ENCODE results near the gene HSFX4. TPM values are rescaled to one million over a fixed set of nuclear protein-coding genes. Genes with fewer than 3 reads are reported as not detected.

Gene HSFX4
- total and polyA plus RNA-seq, 9 of the 15 experiments (the other 6 are each of a cell fraction or from before 2014, with no cell fraction given): 0.10 to 0.24 (median 0.14) TPM; not detected in 6

DNA sequence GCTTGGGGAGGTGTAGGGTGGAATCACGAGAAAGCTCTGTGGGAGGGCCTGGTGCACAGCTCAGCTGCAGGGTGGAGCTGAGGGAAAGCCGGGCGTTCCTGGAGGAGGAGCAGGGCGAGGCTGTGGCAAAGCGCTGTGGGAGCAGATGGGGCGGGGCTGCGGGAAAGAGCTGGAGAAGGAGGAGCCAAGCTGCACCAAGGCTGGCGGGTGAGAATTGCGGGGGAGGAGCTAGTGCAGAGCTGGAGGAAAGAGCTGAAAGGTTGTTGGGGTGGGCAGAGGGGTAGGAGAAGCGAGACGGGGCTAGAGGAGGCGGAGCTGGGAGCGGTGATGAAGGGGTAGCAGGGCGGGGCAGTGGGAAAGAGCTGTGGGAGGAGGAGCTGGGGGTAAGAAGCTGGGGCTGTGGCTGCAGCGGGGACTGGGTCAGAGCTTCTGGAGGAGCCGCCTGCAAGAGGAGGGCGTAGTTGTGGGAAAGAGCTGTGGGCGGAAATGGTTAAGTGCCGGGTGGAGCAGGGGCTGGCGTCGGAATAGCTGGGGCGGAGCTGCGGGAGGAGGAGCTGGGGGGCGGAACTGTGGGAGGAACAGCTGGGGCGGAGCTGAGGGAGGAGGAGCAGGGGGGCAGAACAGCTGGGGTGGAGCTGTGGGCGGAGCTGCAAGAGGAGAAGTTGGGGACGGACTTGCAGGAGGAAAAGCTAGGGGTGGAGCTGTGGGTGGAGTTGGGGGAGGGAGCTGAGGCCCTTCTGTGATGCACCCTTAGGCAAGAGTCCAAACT, 10.7 kb downstream of the HSFX4 start (continued):
- TF ChIP-seq PRDM10 (IDR thresholded peaks at IDR 0.05; ENCODE audit: partially characterized antibody) (peak; percentile 22), SP1 (CRISPR knock-in tag; IDR thresholded peaks at IDR 0.05) (peak; percentile 92), DLX4 (CRISPR knock-in tag; IDR thresholded peaks at IDR 0.05) (no peak), E2F3 (CRISPR knock-in tag; IDR thresholded peaks at IDR 0.05) (no peak), HDAC6 (IDR thresholded peaks at IDR 0.05; ENCODE audit: low read depth, low read length) (no peak), XRCC4 (IDR thresholded peaks at IDR 0.05; ENCODE audit: extremely low read depth, insufficient read depth, insufficient read length) (no peak), ARNT (IDR thresholded peaks at IDR 0.05) (0 out of 4 replicates have a peak, but pooled peaks of 1 of the 2 experiments have one; percentile 33), YBX1 (IDR thresholded peaks at IDR 0.05) (no peak), NFE2 (IDR thresholded peaks at IDR 0.05; ENCODE audit: low read depth) (no peak), ZNF707 (CRISPR knock-in tag; conservative IDR thresholded peaks at IDR 0.05) (no peak), ZNF311 (CRISPR knock-in tag; IDR thresholded peaks at IDR 0.05) (no peak), ZNF239 (CRISPR knock-in tag; IDR thresholded peaks at IDR 0.05) (no peak), CHD1 (IDR thresholded peaks at IDR 0.05; ENCODE audit: low read length) (peak; percentile 91), ZZZ3 (IDR thresholded peaks at IDR 0.05) (no peak), CHD2 (IDR thresholded peaks at IDR 0.05; ENCODE audit: low read depth, low read length) (no peak), FOXK1 (CRISPR knock-in tag; IDR thresholded peaks at IDR 0.05; ENCODE audit: borderline replicate concordance) (no peak), RBBP5 (IDR thresholded peaks at IDR 0.05; ENCODE audit: borderline replicate concordance, insufficient read depth, low read length, poor library complexity, severe bottlenecking) (no peak), SMAD3 (CRISPR knock-in tag; conservative IDR thresholded peaks at IDR 0.05) (no peak), ZNF217 (CRISPR knock-in tag; IDR thresholded peaks at IDR 0.05) (no peak), HCFC1 (IDR thresholded peaks at IDR 0.05; ENCODE audit: low read depth, low read length) (peak; percentile 7; the same call in 1 of the 2 replicates), HMG20A (CRISPR knock-in tag; conservative IDR thresholded peaks at IDR 0.05) (no peak), STAT5A (IDR thresholded peaks at IDR 0.05; ENCODE audit: borderline replicate concordance, low read length) (no peak)
- TF ChIP-seq, protein P1, sequence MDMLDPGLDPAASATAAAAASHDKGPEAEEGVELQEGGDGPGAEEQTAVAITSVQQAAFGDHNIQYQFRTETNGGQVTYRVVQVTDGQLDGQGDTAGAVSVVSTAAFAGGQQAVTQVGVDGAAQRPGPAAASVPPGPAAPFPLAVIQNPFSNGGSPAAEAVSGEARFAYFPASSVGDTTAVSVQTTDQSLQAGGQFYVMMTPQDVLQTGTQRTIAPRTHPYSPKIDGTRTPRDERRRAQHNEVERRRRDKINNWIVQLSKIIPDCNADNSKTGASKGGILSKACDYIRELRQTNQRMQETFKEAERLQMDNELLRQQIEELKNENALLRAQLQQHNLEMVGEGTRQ (CRISPR knock-in tag; IDR thresholded peaks at IDR 0.05): no peak
- TF ChIP-seq, protein P2, sequence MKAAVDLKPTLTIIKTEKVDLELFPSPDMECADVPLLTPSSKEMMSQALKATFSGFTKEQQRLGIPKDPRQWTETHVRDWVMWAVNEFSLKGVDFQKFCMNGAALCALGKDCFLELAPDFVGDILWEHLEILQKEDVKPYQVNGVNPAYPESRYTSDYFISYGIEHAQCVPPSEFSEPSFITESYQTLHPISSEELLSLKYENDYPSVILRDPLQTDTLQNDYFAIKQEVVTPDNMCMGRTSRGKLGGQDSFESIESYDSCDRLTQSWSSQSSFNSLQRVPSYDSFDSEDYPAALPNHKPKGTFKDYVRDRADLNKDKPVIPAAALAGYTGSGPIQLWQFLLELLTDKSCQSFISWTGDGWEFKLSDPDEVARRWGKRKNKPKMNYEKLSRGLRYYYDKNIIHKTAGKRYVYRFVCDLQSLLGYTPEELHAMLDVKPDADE (conservative IDR thresholded peaks at IDR 0.05; ENCODE audit: control insufficient read depth, low read depth, low read length): no peak

All from K562 (cell line).